Ishikawa (cell line): ENCODE data around the gene COL4A2.

Source experiments
- EP300 ChIP-seq: IDR thresholded peaks from 2 replicates; pipeline ENCODE4 v1.6.1; 2012; ENCODE audit warnings: borderline replicate concordance
- TAF1 ChIP-seq: IDR thresholded peaks from 2 replicates; pipeline ENCODE4 v1.6.1; 2012; ENCODE audit warnings: low read depth, mild to moderate bottlenecking
- TF ChIP-seq, protein P1 (sequence below): IDR thresholded peaks from 2 replicates; pipeline ENCODE4 v1.6.1; 2012; ENCODE audit warnings: low read depth, mild to moderate bottlenecking

DNA sequence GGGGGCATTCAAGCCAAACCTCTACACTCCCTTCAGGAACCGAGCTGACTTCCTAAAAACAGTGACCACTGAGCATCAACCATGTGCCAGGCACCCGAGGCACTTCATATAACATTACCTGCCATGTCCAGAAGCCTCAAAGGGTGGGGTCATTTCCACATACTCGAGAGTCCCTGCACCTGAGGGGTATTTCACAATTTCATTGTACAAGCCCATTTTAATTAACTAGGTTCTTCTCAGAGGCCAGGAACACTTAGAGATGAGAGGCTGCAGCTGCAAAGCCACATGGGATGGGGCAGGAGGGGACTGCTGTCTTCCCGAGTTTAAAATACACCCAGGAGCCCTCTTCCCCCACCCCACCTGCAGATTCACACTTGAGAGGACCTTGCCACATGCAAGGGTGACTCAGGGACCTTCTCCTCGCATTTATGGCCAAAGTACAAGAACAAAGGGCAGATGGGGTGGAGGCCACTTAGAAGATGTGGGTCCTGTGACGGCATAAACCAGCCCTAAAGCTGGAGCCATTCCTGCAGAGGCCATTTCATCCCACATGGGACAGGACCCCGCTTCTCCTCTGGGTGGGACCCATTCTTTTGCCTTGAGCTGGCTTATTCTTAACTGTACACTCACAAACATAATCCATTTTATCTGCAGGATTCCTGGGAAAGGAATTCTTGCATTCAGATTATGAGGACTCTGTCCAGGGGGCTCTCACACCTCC lies 210.6 kb downstream of the COL4A2 start:
- TF ChIP-seq TAF1 = no peak
- no peak for TF ChIP-seq EP300
- TF ChIP-seq, protein P1, sequence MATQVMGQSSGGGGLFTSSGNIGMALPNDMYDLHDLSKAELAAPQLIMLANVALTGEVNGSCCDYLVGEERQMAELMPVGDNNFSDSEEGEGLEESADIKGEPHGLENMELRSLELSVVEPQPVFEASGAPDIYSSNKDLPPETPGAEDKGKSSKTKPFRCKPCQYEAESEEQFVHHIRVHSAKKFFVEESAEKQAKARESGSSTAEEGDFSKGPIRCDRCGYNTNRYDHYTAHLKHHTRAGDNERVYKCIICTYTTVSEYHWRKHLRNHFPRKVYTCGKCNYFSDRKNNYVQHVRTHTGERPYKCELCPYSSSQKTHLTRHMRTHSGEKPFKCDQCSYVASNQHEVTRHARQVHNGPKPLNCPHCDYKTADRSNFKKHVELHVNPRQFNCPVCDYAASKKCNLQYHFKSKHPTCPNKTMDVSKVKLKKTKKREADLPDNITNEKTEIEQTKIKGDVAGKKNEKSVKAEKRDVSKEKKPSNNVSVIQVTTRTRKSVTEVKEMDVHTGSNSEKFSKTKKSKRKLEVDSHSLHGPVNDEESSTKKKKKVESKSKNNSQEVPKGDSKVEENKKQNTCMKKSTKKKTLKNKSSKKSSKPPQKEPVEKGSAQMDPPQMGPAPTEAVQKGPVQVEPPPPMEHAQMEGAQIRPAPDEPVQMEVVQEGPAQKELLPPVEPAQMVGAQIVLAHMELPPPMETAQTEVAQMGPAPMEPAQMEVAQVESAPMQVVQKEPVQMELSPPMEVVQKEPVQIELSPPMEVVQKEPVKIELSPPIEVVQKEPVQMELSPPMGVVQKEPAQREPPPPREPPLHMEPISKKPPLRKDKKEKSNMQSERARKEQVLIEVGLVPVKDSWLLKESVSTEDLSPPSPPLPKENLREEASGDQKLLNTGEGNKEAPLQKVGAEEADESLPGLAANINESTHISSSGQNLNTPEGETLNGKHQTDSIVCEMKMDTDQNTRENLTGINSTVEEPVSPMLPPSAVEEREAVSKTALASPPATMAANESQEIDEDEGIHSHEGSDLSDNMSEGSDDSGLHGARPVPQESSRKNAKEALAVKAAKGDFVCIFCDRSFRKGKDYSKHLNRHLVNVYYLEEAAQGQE = no peak
